HepG2 (cell line): ENCODE data around the gene ABCA2. TPM values are rescaled to one million over a fixed set of nuclear protein-coding genes. Genes with fewer than 3 reads are reported as not detected.
A peak's percentile ranks its signal among the peaks of the same experiment; 100 is the strongest.

Experiments
- CBFB ChIP-seq: sonication (generic); formaldehyde crosslinking; IDR thresholded peaks from 2 replicates; pipeline ENCODE4 v1.4.0; 2020; ENCODE audit warnings: missing genetic modification reagents
- FIP1L1 ChIP-seq: fragments of 200-400 bp; formaldehyde crosslinking; IDR thresholded peaks from 2 replicates; pipeline ENCODE4 v1.6.1; 2018; ENCODE audit warnings: low read depth, mild to moderate bottlenecking, low read length, moderate library complexity, borderline replicate concordance; ENCODE audit not compliant: insufficient read depth
- GATAD1 ChIP-seq: IDR thresholded peaks from 2 replicates; pipeline ENCODE4 v1.6.1; 2016; ENCODE audit warnings: missing genetic modification reagents, missing compliant biosample characterization
- NBN ChIP-seq: fragments of 450-650 bp; conservative IDR thresholded peaks from 2 replicates; pipeline ENCODE4 v1.6.1; 2017
- PRMT3 ChIP-seq: sonication (generic); formaldehyde crosslinking; IDR thresholded peaks from 2 replicates; pipeline ENCODE4 v1.8.1; 2022; ENCODE audit warnings: low read depth, mild to moderate bottlenecking, moderate library complexity, missing genetic modification reagents, borderline replicate concordance
- SUZ12 ChIP-seq: fragments of 150-350 bp; IDR thresholded peaks from 2 replicates; pipeline ENCODE4 v1.6.1; 2014; ENCODE audit warnings: low read depth, low read length
- ZKSCAN8 ChIP-seq: IDR thresholded peaks from 2 replicates; pipeline ENCODE4 v1.6.1; 2016; ENCODE audit warnings: borderline replicate concordance, missing genetic modification reagents, missing compliant biosample characterization
- ZNF30 ChIP-seq: sonication (generic); formaldehyde crosslinking; IDR thresholded peaks from 2 replicates; pipeline ENCODE4 v1.5.0; 2020; ENCODE audit warnings: mild to moderate bottlenecking, missing genetic modification reagents
- ZNF616 ChIP-seq: sonication (generic); formaldehyde crosslinking; IDR thresholded peaks from 2 replicates; pipeline ENCODE4 v1.5.0; 2020; ENCODE audit warnings: low read depth, mild to moderate bottlenecking, missing genetic modification reagents
- ZNF841 ChIP-seq: sonication (generic); formaldehyde crosslinking; IDR thresholded peaks from 2 replicates; pipeline ENCODE4 v1.8.1; 2023; ENCODE audit warnings: missing genetic modification reagents, borderline replicate concordance
- polyA plus RNA-seq, 8 experiments: library from polyadenylated mRNA; depleted of rRNA in 3 of 8; stranded (reverse) in 7 of 8; unstranded in 1 of 8; fragments of >200 nt; fragmentation: Illumina TruSeq in 4 of 8; extraction: Trizol in 4 of 8; gene quantifications; 2 replicates each; pipeline versions ENCODE4 v1.2.1 to v1.2.3, GENCODE V29; 2011 to 2016; ENCODE audit warnings: low read depth in 4 of 8, missing spikeins in 1 of 8, mixed read lengths in 1 of 8; ENCODE audit not compliant: insufficient read depth in 1 of 8
- total RNA-seq, 5 experiments: library from RNA; depleted of rRNA; stranded (reverse); fragments of >200 nt; fragmentation: Illumina TruSeq; extraction: Trizol; gene quantifications; 2 replicates each; pipeline ENCODE4 v1.2.3, GENCODE V29; 2016; ENCODE audit warnings: low read depth in 1 of 5
- TF ChIP-seq, protein P1 (sequence below): sonication (generic); formaldehyde crosslinking; IDR thresholded peaks from 2 replicates; pipeline ENCODE4 v1.8.0; 2022; ENCODE audit warnings: missing genetic modification reagents, low read depth, mild to moderate bottlenecking, borderline replicate concordance
- TF ChIP-seq, protein P2 (sequence below): sonication (generic); formaldehyde crosslinking; IDR thresholded peaks from 2 replicates; pipeline ENCODE4 v1.4.0; 2020; ENCODE audit warnings: mild to moderate bottlenecking, missing genetic modification reagents
- TF ChIP-seq, protein P3 (sequence below), 2 experiments: sonication (generic) in 1 of 2; formaldehyde crosslinking in 1 of 2; IDR thresholded peaks; 2 replicates each; pipeline versions ENCODE4 v1.4.0 to v1.6.1; 2016 to 2020; ENCODE audit warnings: borderline replicate concordance in 1 of 2, low read depth in 1 of 2, mild to moderate bottlenecking in 1 of 2, missing genetic modification reagents in 1 of 2
- TF ChIP-seq, protein P4 (sequence below): sonication (generic); formaldehyde crosslinking; IDR thresholded peaks from 2 replicates; pipeline ENCODE4 v1.5.1; 2020; ENCODE audit warnings: missing genetic modification reagents, mild to moderate bottlenecking, borderline replicate concordance
- TF ChIP-seq, protein P5 (sequence below): sonication (generic); formaldehyde crosslinking; IDR thresholded peaks from 2 replicates; pipeline ENCODE4 v1.4.0; 2020; ENCODE audit warnings: missing genetic modification reagents, borderline replicate concordance

ABCA2 gene
- total and polyA plus RNA-seq, 2 of the 13 experiments (the other 11 are each of a cell fraction or from before 2014, with no cell fraction given), result 2.9 to 19.2 TPM

DNA sequence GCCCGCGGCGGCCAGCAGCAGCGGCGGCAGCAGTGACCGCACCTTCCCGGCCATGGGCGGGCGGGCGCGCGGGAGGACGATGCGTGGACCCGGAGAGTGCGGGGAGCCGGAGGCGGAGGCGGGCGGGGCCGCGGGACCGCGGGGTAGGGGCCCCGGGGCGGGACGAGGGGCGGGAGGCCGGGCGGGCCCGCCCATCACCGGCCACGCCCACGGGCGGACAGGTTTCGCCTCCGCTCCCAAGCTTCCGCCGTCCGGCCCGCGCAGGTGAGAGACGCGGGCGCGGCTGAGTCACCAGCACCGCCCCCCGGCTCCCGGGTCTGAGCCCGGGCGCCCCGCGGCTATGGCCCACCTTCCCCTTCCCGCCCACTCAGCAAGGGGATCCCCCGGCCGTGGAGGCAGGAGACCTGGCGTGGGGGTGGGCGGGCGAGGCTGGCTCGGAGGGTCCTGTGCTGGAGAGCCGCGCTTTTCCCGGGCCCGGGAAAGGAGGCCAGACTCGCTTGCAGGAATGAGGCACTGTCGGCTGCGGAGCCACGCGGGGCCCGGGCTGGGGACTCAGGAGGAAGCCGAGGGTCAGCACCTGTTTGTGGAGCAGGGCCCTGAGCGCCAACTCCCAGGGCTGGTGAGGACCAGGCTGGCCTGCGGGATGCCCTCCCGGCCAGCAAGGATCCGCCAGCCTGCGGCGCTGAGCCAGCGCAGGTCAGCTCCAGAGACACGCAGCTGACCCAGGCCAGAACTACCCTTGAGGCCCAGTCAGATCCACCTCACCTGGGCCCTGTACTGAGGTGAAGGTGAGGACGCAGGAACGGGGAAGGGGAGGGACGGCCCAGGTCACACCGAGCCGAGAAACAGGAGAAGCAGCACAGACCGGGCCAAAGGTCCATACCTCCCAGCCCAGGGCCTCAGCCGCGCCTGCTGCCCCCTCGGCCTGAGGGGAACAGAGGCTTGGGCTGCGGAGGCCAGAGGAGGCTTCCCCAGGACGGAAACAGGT, 26.2 kb upstream of the ABCA2 start, which contains the start of gene ENTPD2 (continued):
- TF ChIP-seq GATAD1 (CRISPR knock-in tag) (no peak), SUZ12 (no peak), FIP1L1 (no peak), PRMT3 (CRISPR knock-in tag) (no peak), NBN (no peak), ZKSCAN8 (CRISPR knock-in tag) (no peak), ZNF616 (CRISPR knock-in tag) (peak; percentile 18; the same call in 1 of the 2 replicates), ZNF841 (CRISPR knock-in tag) (no peak), CBFB (CRISPR knock-in tag) (no peak), ZNF30 (peak; percentile 72; the same call in 1 of the 2 replicates)
- TF ChIP-seq, protein P1, sequence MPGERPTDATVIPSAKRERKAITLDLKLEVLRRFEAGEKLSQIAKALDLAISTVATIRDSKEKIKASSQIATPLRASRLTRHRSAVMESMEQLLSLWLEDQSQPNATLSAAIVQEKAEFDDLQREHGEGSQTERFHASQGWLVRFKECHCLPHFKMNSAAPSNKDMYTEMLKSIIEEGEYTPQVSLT, result no peak
- TF ChIP-seq, protein P2, sequence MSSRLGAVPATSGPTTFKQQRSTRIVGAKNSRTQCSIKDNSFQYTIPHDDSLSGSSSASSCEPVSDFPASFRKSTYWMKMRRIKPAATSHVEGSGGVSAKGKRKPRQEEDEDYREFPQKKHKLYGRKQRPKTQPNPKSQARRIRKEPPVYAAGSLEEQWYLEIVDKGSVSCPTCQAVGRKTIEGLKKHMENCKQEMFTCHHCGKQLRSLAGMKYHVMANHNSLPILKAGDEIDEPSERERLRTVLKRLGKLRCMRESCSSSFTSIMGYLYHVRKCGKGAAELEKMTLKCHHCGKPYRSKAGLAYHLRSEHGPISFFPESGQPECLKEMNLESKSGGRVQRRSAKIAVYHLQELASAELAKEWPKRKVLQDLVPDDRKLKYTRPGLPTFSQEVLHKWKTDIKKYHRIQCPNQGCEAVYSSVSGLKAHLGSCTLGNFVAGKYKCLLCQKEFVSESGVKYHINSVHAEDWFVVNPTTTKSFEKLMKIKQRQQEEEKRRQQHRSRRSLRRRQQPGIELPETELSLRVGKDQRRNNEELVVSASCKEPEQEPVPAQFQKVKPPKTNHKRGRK (CRISPR knock-in tag), result no peak
- TF ChIP-seq, protein P3, sequence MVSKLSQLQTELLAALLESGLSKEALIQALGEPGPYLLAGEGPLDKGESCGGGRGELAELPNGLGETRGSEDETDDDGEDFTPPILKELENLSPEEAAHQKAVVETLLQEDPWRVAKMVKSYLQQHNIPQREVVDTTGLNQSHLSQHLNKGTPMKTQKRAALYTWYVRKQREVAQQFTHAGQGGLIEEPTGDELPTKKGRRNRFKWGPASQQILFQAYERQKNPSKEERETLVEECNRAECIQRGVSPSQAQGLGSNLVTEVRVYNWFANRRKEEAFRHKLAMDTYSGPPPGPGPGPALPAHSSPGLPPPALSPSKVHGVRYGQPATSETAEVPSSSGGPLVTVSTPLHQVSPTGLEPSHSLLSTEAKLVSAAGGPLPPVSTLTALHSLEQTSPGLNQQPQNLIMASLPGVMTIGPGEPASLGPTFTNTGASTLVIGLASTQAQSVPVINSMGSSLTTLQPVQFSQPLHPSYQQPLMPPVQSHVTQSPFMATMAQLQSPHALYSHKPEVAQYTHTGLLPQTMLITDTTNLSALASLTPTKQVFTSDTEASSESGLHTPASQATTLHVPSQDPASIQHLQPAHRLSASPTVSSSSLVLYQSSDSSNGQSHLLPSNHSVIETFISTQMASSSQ (IDR thresholded peaks at IDR 0.05; ENCODE audit: low read depth), result no peak
- TF ChIP-seq, protein P3 (CRISPR knock-in tag; IDR thresholded peaks at IDR 0.05; ENCODE audit: borderline replicate concordance), result no peak
- TF ChIP-seq, protein P4, sequence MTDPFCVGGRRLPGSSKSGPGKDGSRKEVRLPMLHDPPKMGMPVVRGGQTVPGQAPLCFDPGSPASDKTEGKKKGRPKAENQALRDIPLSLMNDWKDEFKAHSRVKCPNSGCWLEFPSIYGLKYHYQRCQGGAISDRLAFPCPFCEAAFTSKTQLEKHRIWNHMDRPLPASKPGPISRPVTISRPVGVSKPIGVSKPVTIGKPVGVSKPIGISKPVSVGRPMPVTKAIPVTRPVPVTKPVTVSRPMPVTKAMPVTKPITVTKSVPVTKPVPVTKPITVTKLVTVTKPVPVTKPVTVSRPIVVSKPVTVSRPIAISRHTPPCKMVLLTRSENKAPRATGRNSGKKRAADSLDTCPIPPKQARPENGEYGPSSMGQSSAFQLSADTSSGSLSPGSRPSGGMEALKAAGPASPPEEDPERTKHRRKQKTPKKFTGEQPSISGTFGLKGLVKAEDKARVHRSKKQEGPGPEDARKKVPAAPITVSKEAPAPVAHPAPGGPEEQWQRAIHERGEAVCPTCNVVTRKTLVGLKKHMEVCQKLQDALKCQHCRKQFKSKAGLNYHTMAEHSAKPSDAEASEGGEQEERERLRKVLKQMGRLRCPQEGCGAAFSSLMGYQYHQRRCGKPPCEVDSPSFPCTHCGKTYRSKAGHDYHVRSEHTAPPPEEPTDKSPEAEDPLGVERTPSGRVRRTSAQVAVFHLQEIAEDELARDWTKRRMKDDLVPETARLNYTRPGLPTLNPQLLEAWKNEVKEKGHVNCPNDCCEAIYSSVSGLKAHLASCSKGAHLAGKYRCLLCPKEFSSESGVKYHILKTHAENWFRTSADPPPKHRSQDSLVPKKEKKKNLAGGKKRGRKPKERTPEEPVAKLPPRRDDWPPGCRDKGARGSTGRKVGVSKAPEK, result no peak
- TF ChIP-seq, protein P5, sequence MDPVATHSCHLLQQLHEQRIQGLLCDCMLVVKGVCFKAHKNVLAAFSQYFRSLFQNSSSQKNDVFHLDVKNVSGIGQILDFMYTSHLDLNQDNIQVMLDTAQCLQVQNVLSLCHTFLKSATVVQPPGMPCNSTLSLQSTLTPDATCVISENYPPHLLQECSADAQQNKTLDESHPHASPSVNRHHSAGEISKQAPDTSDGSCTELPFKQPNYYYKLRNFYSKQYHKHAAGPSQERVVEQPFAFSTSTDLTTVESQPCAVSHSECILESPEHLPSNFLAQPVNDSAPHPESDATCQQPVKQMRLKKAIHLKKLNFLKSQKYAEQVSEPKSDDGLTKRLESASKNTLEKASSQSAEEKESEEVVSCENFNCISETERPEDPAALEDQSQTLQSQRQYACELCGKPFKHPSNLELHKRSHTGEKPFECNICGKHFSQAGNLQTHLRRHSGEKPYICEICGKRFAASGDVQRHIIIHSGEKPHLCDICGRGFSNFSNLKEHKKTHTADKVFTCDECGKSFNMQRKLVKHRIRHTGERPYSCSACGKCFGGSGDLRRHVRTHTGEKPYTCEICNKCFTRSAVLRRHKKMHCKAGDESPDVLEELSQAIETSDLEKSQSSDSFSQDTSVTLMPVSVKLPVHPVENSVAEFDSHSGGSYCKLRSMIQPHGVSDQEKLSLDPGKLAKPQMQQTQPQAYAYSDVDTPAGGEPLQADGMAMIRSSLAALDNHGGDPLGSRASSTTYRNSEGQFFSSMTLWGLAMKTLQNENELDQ, result no peak
